ENCODE data around the gene TRPM2.
"Not testable (repeated sequence)": the region's sequence is repeated elsewhere in the genome, so short reads cannot be mapped to it uniquely, and the experiment has no call there.

The TRPM2 gene

GRCh38 chr21:44417621-44418107, 64.2 kb downstream of the TRPM2 start:
- not testable (repeated sequence) for FAIRE-seq

- no peak for FAIRE-seq
These were observed 64.9 kb downstream of the TRPM2 start for GRCh38 chr21:44418108-44418875.

GRCh38 chr21:44418876-44419230, 65.4 kb downstream of the TRPM2 start:
- FAIRE-seq, result no peak

- no peak for FAIRE-seq
These were observed 66.3 kb downstream of the TRPM2 start for GRCh38 chr21:44419679-44420078.

- no peak for FAIRE-seq
These were observed 67.2 kb downstream of the TRPM2 start for GRCh38 chr21:44420416-44421205.

GRCh38 chr21:44421901-44422840, 68.8 kb downstream of the TRPM2 start:
- no peak for FAIRE-seq

GRCh38 chr21:44423312-44423821, 69.9 kb downstream of the TRPM2 start:
- FAIRE-seq, result no peak

GRCh38 chr21:44423941-44424607, 70.7 kb downstream of the TRPM2 start:
- no peak for FAIRE-seq

- no peak for FAIRE-seq
These were observed 71.3 kb downstream of the TRPM2 start for GRCh38 chr21:44424608-44425306.

- no peak for FAIRE-seq
These were observed 72.0 kb downstream of the TRPM2 start for GRCh38 chr21:44425307-44425894.

- FAIRE-seq, result no peak
These were observed 72.7 kb downstream of the TRPM2 start for GRCh38 chr21:44425895-44426662.

- FAIRE-seq, result no peak
These were observed 73.3 kb downstream of the TRPM2 start for GRCh38 chr21:44426663-44427191.

GRCh38 chr21:44427241-44428120, 74.1 kb downstream of the TRPM2 start:
- no peak for FAIRE-seq

GRCh38 chr21:44428281-44428960, 75.0 kb downstream of the TRPM2 start:
- FAIRE-seq, result peak; percentile 92

GRCh38 chr21:44429894-44430293, 76.5 kb downstream of the TRPM2 start:
- FAIRE-seq, result no peak

GRCh38 chr21:44431300-44431699, 77.9 kb downstream of the TRPM2 start:
- no peak for FAIRE-seq

GRCh38 chr21:44432841-44433790, 79.7 kb downstream of the TRPM2 start:
- FAIRE-seq, result no peak
